Mesenchymal stem cell (in vitro differentiated cells and primary cell): ENCODE data around the gene CCT8L2.
A peak's percentile ranks its signal among the peaks of the same experiment; 100 is the strongest.
"Not testable (repeated sequence)": the region's sequence is repeated elsewhere in the genome, so short reads cannot be mapped to it uniquely, and the experiment has no call there.

Experiments used
- DNase-seq: peaks from one replicate; pipeline ENCODE4 v3.0.0-alpha.2; 2013
- H2AFZ ChIP-seq: one replicate; pipeline ENCODE4 v1.6.1; 2013; ENCODE audit warnings: low read depth, mild to moderate bottlenecking, control low read depth, inconsistent platforms, low read length, moderate library complexity
- H2AK5ac ChIP-seq: 2 replicates; pipeline ENCODE4 v1.6.1; 2013; ENCODE audit warnings: low read length, moderate library complexity, mild to moderate bottlenecking, inconsistent platforms; ENCODE audit not compliant: severe bottlenecking
- H2BK120ac ChIP-seq: one replicate; pipeline ENCODE4 v1.6.1; 2013; ENCODE audit warnings: low read depth, mild to moderate bottlenecking, inconsistent platforms, low read length, moderate library complexity
- H2BK12ac ChIP-seq, 2 experiments: one replicate each; pipeline ENCODE4 v1.6.1; 2013; ENCODE audit warnings: inconsistent platforms in 2 of 2, low read length in 2 of 2, mild to moderate bottlenecking in 2 of 2, moderate library complexity in 2 of 2, control low read depth in 1 of 2
- H2BK15ac ChIP-seq: one replicate; pipeline ENCODE4 v1.6.1; 2013; ENCODE audit warnings: mild to moderate bottlenecking, low read depth, inconsistent platforms; ENCODE audit not compliant: poor library complexity, severe bottlenecking
- H2BK5ac ChIP-seq: 2 replicates; pipeline ENCODE4 v1.6.1; 2013; ENCODE audit warnings: low read depth, mild to moderate bottlenecking, low read length, control low read depth, inconsistent platforms; ENCODE audit not compliant: poor library complexity, severe bottlenecking
- H3K14ac ChIP-seq, 2 experiments: one replicate each; pipeline ENCODE4 v1.6.1; 2013; ENCODE audit warnings: inconsistent platforms in 2 of 2, low read length in 2 of 2, control low read depth in 1 of 2, mild to moderate bottlenecking in 1 of 2, moderate library complexity in 1 of 2
- H3K18ac ChIP-seq, 2 experiments: one replicate each; pipeline ENCODE4 v1.6.1; 2013; ENCODE audit warnings: inconsistent platforms in 2 of 2, low read length in 2 of 2, control low read depth in 1 of 2, low read depth in 1 of 2, mild to moderate bottlenecking in 1 of 2
- H3K23ac ChIP-seq, 2 experiments: one replicate each; pipeline ENCODE4 v1.6.1; 2013; ENCODE audit warnings: inconsistent platforms in 2 of 2, low read length in 2 of 2, mild to moderate bottlenecking in 2 of 2, moderate library complexity in 2 of 2, control low read depth in 1 of 2
- H3K27ac ChIP-seq: 2 replicates; pipeline ENCODE4 v1.5.1; 2013; ENCODE audit warnings: mild to moderate bottlenecking, moderate library complexity, low read length, control low read depth, inconsistent platforms; ENCODE audit not compliant: poor library complexity, severe bottlenecking
- H3K27me3 ChIP-seq, 2 experiments: 2 replicates each; pipeline versions ENCODE4 v1.6.1 to v1.7.0; 2013; ENCODE audit warnings: low read length in 2 of 2, mild to moderate bottlenecking in 2 of 2, moderate library complexity in 2 of 2, control low read depth in 1 of 2, inconsistent platforms in 1 of 2; ENCODE audit not compliant: control insufficient read depth in 1 of 2, insufficient read depth in 1 of 2
- H3K36me3 ChIP-seq, 2 experiments: 2 replicates each; pipeline versions ENCODE4 v1.6.1 to v1.7.0; 2013; ENCODE audit warnings: low read length in 2 of 2, control low read depth in 1 of 2, inconsistent platforms in 1 of 2, low read depth in 1 of 2, mild to moderate bottlenecking in 1 of 2; ENCODE audit not compliant: insufficient read depth in 2 of 2, control insufficient read depth in 1 of 2
- H3K4ac ChIP-seq, 2 experiments: one replicate each; pipeline ENCODE4 v1.6.1; 2013; ENCODE audit warnings: inconsistent platforms in 2 of 2, low read length in 2 of 2, mild to moderate bottlenecking in 2 of 2, moderate library complexity in 2 of 2, control low read depth in 1 of 2, low read depth in 1 of 2
- H3K4me1 ChIP-seq: 2 replicates; pipeline ENCODE4 v1.6.1; 2013; ENCODE audit warnings: low read depth, low read length, control low read depth; ENCODE audit not compliant: control insufficient read depth, insufficient read depth
- H3K4me2 ChIP-seq: 2 replicates; pipeline ENCODE4 v1.6.1; 2013; ENCODE audit warnings: low read length, mild to moderate bottlenecking, inconsistent platforms; ENCODE audit not compliant: poor library complexity, severe bottlenecking
- H3K4me3 ChIP-seq, 2 experiments: 2 replicates each; pipeline versions ENCODE4 v1.5.1 to v1.7.0; 2013; ENCODE audit warnings: low read length in 2 of 2, mild to moderate bottlenecking in 2 of 2, control low read depth in 1 of 2, low read depth in 1 of 2; ENCODE audit not compliant: insufficient read depth in 1 of 2
- H3K79me1 ChIP-seq: replicated peaks from 2 replicates; pipeline ENCODE4 v1.6.1; 2013; ENCODE audit warnings: mild to moderate bottlenecking, control low read depth, low read length, inconsistent platforms; ENCODE audit not compliant: poor library complexity, severe bottlenecking
- H3K9ac ChIP-seq: 2 replicates; pipeline ENCODE4 v1.7.0; 2013; ENCODE audit warnings: mild to moderate bottlenecking, low read length, moderate library complexity
- H3K9me3 ChIP-seq: 2 replicates; pipeline ENCODE4 v1.7.0; 2013; ENCODE audit warnings: mild to moderate bottlenecking, low read length; ENCODE audit not compliant: control insufficient read depth
- H4K8ac ChIP-seq: one replicate; pipeline ENCODE4 v1.6.1; 2013; ENCODE audit warnings: inconsistent platforms, mild to moderate bottlenecking, low read length, moderate library complexity
- H4K91ac ChIP-seq: one replicate; pipeline ENCODE4 v1.6.1; 2013; ENCODE audit warnings: mild to moderate bottlenecking, low read length, inconsistent platforms
- WGBS: methylation state at CpG from one replicate; pipeline ENCODE4 v1.1.7; 2013; ENCODE audit warnings: mixed read lengths; 5-methylcytosine and 5-hydroxymethylcytosine counted together

The CCT8L2 gene

DNA sequence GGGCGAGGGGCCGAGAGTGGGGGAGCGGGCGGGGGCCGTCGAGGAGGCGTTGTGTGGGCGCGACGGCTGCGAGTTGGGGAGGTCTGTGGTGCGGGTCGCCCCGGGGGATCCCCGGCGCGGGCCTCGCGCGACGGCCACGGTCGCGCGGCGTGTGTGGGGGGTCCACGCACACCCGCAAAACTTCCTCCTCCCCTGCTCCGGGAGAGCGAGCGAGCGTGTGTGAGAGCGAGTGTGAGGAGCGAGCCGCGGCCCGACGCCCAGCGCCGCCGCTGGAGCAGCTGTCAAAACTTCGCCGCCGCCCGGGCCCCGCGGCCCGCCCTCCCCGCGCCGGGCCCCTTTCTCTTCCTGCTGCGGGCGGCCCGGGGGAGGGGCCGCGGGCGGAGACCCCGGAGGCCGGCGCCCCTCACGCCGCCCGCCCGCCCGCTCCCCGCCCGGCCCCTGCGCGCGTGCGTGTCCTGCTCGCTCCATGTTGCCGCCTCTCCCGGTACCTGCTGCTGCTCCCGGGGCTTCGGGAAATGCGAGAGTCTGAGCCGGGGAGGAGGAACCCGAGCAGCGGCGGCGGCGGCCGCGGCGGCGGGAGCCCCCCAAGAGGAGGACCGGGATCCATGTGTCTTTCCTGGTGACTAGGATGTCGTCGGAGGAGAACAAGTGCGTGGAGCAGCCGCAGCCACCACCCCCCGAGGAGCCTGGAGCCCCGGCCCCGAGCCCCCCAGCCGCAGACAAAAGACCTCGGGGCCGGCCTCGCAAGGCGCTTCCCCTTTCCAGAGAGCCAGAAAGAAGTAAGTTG, 9.0 kb upstream of the CCT8L2 start:
- Histone ChIP-seq H3K4me3 (peak overlapping the region in 1 of 2 experiments; percentile 65), H2BK12ac (no peak overlapping the region), H3K4me2 (no peak overlapping the region), H3K18ac (no peak overlapping the region), H4K8ac (no peak overlapping the region), H2BK5ac (no peak overlapping the region), H2BK15ac (no peak overlapping the region), H3K27ac (no peak overlapping the region), H2AFZ (no peak overlapping the region), H3K36me3 (no peaks in the 10 kb centered on the region), H2BK120ac (no peak overlapping the region), H4K91ac (no peak overlapping the region), H3K4me1 (no peaks in the 10 kb centered on the region), H3K14ac (no peak overlapping the region), H3K79me1 (no peaks in the 10 kb centered on the region), H3K23ac (no peak overlapping the region), H3K27me3 (no peaks in the 10 kb centered on the region), H2AK5ac (no peak overlapping the region), H3K4ac (no peak overlapping the region), H3K9me3 (no peaks in the 10 kb centered on the region), H3K9ac (peak overlapping the region; percentile 53)
- no peak for DNase-seq
- 97% methylated on average over 57 of the region's 100 CpGs for WGBS

- not testable (repeated sequence) for DNase-seq, H3K27ac ChIP-seq, H3K9me3 ChIP-seq, H3K14ac ChIP-seq, H3K4me2 ChIP-seq, H3K36me3 ChIP-seq, H2AK5ac ChIP-seq, H4K91ac ChIP-seq, H3K23ac ChIP-seq, H2BK120ac ChIP-seq, H3K18ac ChIP-seq, H2BK12ac ChIP-seq, H3K4ac ChIP-seq, H2AFZ ChIP-seq, H4K8ac ChIP-seq, H3K79me1 ChIP-seq, H2BK5ac ChIP-seq, H3K27me3 ChIP-seq, H3K4me1 ChIP-seq, H2BK15ac ChIP-seq
- WGBS, result 93% methylated on average over 59 of the region's 71 CpGs
- Histone ChIP-seq H3K9ac (peak overlapping the region; percentile 78), H3K4me3 (peak overlapping the region in 1 of 2 experiments; percentile 73)
Measured at GRCh38 chr22:16600644-16601436, 8.2 kb upstream of the CCT8L2 start.

DNA sequence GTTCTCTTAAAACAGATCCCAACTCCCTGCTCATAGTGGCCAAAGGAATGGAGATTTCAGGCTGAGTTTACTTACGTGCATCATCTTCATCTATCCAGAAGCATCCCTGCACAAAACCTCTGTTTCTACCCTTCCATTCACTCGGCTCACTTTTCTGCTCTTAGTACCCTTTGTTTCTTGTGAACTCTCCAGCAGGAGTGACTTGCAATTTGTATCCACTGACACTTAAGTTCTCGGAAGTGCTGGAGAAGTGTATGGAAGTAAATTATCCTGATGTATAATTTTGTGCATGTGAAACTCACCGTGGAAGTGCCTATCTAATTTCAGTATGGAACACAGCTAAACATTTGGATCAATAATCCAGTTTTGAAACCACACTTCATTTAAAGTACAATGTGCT, 7.0 kb upstream of the CCT8L2 start:
- not testable (repeated sequence) for H3K36me3 ChIP-seq, DNase-seq, H3K27me3 ChIP-seq, H3K4me1 ChIP-seq, H3K4ac ChIP-seq, H3K9me3 ChIP-seq, H2BK120ac ChIP-seq, H2AFZ ChIP-seq, H3K4me2 ChIP-seq, H3K27ac ChIP-seq, H2AK5ac ChIP-seq, H4K91ac ChIP-seq, H3K79me1 ChIP-seq, H2BK15ac ChIP-seq, H3K23ac ChIP-seq, H4K8ac ChIP-seq, H3K14ac ChIP-seq, H2BK5ac ChIP-seq, H3K18ac ChIP-seq, H2BK12ac ChIP-seq
- 88% methylated on average over 3 of the region's 4 CpGs for WGBS
- Histone ChIP-seq H3K9ac (peak overlapping the region; percentile 78), H3K4me3 (peak overlapping the region in 1 of 2 experiments; percentile 29)

GRCh38 chr22:16595251-16595650, 2.6 kb upstream of the CCT8L2 start:
- not testable (repeated sequence) for H3K23ac ChIP-seq, H3K9me3 ChIP-seq, H3K4me2 ChIP-seq, H2AK5ac ChIP-seq, H3K4ac ChIP-seq, DNase-seq, H3K36me3 ChIP-seq, H3K14ac ChIP-seq, H3K9ac ChIP-seq, H4K8ac ChIP-seq, H2BK12ac ChIP-seq, H2BK15ac ChIP-seq, H3K4me1 ChIP-seq, H3K79me1 ChIP-seq, H2BK5ac ChIP-seq, H2AFZ ChIP-seq, H3K18ac ChIP-seq, H3K27me3 ChIP-seq, H3K27ac ChIP-seq, H3K4me3 ChIP-seq, H4K91ac ChIP-seq, H2BK120ac ChIP-seq
- 80% methylated on average over 7 of the region's 8 CpGs for whole genome bisulfite sequencing
